ENCODE data around the gene DNAAF8.

GRCh38 chr16:4753227-4753626 is 18.9 kb downstream of the DNAAF8 start:
- TF ChIP-seq POLR2A (IDR thresholded peaks at IDR 0.05) (no peak), CTCF (IDR thresholded peaks at IDR 0.05 in 8 of 11, conservative IDR thresholded peaks at IDR 0.05 in 3 of 11) (no peak), POLR2AphosphoS5 (IDR thresholded peaks at IDR 0.05) (no peak)

Data from spleen (tissue), 7 donors.